ENCODE measurements around the gene IPO7.

- TF ChIP-seq SMC3 (IDR thresholded peaks at IDR 0.05; ENCODE audit: low read depth, low read length) (no peak), CTCF (IDR thresholded peaks at IDR 0.05) (no peak), JUND (IDR thresholded peaks at IDR 0.05) (no peak), POLR2AphosphoS5 (IDR thresholded peaks at IDR 0.05; ENCODE audit: low read depth, low read length) (no peak), NFIC (IDR thresholded peaks at IDR 0.05; ENCODE audit: borderline replicate concordance) (no peak), RFX5 (IDR thresholded peaks at IDR 0.05; ENCODE audit: low read length) (no peak), MAX (IDR thresholded peaks at IDR 0.05; ENCODE audit: low read depth) (no peak), RAD21 (IDR thresholded peaks at IDR 0.05; ENCODE audit: low read length) (no peak), MXI1 (IDR thresholded peaks at IDR 0.05; ENCODE audit: low read depth, low read length) (no peak), GABPA (IDR thresholded peaks at IDR 0.05; ENCODE audit: low read depth) (no peak)
These were observed 3.7 kb upstream of the IPO7 start for GRCh38 chr11:9380773-9381172.

Data from SK-N-SH (cell line).